Renal cortical epithelial cell (primary cell): ENCODE measurements around the gene SNX9. TPM values are rescaled to one million over a fixed set of nuclear protein-coding genes. Genes with fewer than 3 reads are reported as not detected.
"Not testable (repeated sequence)": the region's sequence is repeated elsewhere in the genome, so short reads cannot be mapped to it uniquely, and the experiment has no call there.

ENCODE experiments used
- DNase-seq: peaks from one replicate; pipeline ENCODE4 v3.0.0-alpha.2; 2011; ENCODE audit warnings: low read depth
- total RNA-seq: library from RNA; depleted of rRNA; stranded (reverse); fragments of >200 nt; gene quantifications from 2 replicates; pipeline ENCODE4 v1.2.3, GENCODE V29; 2014

Gene SNX9
- total RNA-seq, 1 donor from 2014 or later: 45.7 TPM

GRCh38 chr6:157921685-157922367, 98.8 kb downstream of the SNX9 start:
- DNase-seq: no peak

- no peak for DNase-seq
Observed at GRCh38 chr6:157925771-157926170, 102.7 kb downstream of the SNX9 start.

GRCh38 chr6:157927011-157927410, 104.0 kb downstream of the SNX9 start:
- DNase-seq: no peak

DNA sequence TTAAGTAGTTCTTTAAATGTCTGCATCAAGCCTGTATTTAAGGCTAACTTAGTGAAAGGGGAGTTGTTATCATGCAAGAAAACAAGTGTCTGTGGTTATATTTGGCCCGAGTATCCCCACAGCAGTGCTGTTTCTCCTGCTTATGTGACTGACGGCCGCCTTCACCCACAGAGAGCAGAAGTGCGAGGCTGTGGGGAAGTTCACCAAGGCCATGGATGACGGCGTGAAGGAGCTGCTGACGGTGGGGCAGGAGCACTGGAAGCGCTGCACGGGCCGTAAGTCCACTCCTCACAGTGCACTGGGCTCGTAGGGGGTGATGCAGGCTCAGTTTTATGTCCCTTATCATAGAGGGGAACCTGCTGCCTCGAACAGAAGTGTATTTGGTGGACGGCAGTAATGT, 105.4 kb downstream of the SNX9 start:
- DNase-seq: no peak

- DNase-seq: no peak
Observed at GRCh38 chr6:157929076-157929475, 106.0 kb downstream of the SNX9 start.

DNA sequence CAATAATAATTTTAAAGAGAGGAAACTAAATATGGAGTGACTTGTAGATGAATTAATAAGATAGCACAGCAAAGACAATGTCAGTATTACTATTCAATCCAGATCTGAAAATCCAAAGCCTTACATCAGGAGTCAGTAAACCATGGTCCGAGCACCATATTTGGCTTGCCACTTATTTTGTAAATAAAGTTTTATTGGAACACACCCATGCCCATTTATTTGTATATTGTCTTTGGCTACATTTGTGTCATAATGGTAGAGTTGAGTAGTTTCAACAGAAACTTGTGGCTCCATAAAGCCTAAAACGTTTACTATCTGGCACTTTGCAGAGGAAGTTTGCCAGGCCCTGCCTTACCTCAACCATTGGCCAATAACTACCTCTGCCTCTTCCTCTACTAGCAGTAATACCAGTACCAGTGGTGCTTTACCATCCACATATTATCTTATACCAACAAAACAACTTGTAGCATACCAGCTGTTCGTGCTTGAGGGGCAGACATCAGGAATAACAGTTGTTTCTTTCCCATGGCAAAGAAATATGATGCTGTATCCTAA, 106.8 kb downstream of the SNX9 start:
- no peak for DNase-seq

- DNase-seq: no peak
Observed at GRCh38 chr6:157935786-157936185, 112.7 kb downstream of the SNX9 start.

DNA sequence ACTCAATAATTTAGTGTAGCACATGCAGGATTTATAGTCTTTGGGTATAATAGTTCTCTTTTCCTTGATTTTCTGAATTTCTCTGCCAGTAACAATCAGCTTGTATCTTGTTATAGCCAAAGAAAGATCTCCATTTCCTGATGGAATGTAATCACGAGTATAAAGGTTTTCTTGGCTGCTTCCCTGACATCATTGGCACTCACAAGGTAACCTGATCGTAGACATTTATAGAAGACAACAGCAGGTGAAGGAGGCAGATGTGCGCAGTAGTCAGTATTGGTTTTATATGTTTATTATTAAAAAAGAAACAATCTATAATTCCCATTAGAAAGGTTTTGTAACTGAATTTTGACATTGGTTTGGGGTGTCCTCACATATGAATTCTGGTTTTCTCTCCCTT, 114.3 kb downstream of the SNX9 start:
- DNase-seq: no peak

DNA sequence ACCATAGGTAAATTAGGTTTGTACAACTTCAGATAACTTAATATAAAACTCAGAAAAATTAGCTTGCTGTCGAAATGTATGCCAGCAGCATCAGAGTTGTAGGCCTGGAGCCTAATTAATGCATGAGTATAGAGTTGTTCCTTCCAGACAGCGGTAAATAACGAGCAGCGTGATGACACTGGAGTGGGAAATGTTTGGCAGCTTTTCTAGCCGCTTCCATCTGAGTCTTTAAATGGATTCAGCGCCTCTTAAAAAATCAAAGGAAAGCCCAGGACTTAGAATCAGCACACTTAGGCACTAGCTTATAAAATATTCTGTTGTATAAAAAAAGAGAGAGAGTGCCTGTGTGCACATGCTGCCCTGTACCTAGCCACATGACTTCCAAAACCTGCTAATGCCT, 114.9 kb downstream of the SNX9 start:
- DNase-seq: no peak

- peak; percentile 62 for DNase-seq
Observed at GRCh38 chr6:157940375-157941036, 117.5 kb downstream of the SNX9 start.

DNA sequence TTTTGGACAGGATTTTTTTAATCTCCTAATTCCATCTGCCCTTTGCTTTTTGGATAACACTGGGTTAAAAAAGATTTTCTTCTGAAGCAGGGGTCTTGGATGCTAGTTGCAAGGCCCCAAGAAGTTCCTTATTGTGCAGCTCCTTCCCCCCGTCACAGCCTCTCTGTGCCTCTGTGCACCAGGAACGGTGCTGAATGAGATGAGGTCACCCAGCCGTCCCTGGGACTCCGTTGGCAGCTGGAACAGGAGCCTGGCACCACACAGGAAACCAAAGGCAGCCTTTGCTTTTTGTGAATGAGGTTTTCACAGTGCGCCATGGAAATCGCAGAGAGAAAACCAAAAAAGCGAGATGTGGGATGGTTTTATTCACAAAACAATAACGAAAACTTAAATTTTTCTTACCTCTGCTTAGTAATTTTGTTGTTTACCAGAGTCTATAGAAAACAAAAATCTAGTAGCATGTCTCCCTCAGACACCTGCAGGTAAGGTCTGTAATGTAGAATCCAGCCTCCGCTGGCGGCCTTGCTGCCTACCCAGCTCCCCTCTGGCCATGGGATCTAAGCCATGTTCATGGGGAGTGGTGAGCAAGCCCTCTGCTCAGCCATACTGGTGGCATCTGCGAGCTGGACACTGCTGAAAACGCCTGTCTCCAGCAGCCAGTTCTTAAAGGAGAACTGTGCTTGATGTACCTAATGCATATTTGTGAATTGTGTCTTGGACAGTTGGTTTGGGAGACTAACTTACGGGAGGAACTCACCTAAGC, 118.2 kb downstream of the SNX9 start:
- no peak for DNase-seq

DNA sequence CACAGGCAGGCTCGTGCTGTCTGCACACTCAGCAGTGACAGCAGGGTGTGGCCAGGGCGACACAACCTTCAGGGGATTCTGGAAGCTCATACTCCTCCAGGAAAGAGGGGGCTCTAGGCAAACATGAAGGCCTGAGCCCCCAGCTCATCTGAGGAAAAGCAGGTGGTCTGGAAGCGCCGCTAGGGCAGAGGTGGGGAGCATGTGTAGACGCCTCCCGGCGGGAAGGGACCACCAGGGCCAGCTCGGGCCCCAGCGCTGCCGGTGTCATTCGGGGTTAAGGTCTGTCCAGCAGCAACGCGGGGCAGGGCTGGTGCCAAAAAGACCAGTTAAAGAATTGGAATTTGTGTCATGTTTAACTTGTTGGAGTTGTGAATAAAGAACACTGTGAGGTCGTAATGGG, 119.3 kb downstream of the SNX9 start:
- DNase-seq: no peak

GRCh38 chr6:157943249-157943963, 120.4 kb downstream of the SNX9 start:
- DNase-seq: no peak

DNA sequence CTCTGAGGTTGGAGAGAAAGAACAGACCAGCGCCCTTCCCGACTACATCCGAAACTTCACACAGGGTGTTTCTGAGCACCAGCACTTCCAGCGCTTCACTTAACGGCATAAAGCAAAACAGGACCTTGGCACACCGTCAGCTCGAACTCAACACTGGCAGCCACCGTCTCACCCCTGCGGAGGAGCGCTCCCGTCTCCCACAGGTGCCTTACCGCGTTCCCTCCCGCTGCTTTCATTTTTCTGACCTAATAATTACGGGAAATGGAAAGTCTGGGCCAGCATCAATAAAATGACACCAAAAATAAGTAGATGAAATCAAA, 120.9 kb downstream of the SNX9 start:
- DNase-seq: no peak

GRCh38 chr6:157944983-157945931, 122.2 kb downstream of the SNX9 start:
- no peak for DNase-seq

GRCh38 chr6:157946053-157946617, 123.1 kb downstream of the SNX9 start:
- DNase-seq: no peak

DNA sequence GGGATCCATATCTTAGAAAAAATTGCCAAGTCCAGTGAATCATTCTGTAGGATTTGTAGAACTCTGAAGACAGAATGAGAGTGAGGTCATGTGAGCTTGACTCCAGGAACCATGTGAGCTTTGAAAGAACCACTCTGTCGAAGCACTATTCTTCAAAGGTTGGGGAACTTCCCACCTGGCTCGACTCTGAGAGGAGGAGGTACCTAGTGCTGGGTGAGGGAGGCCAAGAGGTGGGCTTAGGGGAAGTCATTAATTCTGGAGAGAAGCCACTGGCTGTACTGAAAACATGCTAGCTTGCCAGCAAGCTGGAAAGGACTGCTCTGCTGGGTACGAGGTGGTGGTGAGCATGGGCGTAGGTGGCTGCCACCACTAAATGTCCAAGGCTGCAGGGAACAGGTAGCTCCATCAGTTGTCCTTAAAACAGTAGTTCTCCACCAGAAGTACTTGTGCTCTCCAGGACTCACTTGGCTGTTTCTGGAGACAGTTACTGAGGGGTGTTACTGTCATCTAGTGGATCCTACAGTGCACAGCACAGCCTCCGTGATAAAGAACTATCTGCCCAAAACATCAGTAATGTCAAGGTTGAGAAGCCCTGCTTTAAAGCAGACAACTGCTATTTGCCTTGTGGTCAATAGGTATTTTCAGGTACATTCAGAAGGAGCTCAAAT, 124.0 kb downstream of the SNX9 start:
- no peak for DNase-seq

DNA sequence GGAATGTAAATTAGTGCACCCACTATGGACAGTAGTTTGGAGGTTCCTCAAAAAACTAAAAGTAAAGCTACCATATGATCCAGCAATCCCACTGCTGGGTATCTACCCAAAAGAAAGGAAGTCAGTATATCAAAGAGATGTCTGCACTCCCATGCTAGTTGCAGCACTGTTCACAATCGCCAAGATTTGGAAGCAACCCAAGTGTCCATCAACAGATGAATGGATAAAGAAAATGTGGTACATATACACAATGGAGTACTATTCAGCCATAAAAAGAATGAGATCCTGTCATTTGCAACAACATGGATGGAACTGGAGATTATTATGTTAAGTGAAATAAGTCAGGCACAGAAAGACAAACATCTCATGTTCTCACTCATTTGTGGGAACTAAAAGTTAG, 127.9 kb downstream of the SNX9 start:
- DNase-seq: not testable (repeated sequence)

DNA sequence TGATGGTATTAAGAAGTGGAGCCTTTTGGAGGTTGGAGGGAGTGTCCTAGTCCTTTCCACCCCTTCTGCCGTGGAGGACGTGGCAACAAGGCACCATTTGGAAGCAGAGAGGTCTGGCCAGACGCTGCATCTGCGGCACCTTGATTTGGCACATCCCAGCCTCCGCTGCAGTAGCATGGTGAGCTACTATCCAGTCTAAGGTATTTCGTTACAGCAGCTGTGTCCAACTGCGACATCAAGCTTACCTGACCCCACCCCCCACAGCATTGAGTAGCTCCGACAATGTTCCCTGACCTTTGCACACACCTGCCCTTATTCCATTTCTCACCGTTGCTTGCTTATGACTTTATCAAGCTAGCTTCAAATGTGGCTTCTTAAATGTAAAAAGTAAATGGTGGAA, 128.8 kb downstream of the SNX9 start:
- DNase-seq: no peak

DNA sequence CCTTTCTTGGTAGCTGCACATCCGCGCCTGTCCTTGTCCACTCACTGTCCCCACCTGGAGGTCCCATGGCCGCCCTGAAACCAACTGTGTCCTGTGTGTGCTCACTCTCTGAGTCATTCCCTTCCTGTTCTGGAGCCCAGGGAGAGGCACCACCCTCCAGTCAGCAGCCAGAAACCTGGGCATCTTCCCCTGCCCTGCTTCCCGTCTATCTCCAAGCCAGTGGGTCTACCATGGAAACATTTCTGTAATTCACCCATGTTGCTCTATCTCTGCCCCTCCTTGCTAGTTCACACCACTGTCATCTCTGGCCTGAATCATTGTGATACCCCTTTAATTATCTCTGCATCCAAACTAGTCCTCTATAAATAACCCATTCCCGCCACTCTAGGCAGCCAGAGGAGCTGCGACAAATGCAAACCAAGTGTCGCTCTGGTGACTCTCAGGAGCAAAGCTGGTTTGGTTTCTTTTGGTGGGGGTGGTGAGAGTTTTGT, 129.9 kb downstream of the SNX9 start:
- no peak for DNase-seq
